Epithelial cell of esophagus (primary cell): ENCODE data around the gene EFCAB6.

ENCODE experiments used
- DNase-seq: peaks from one replicate; pipeline ENCODE4 v3.0.0; 2010; ENCODE audit warnings: low read depth
- H3K4me3 ChIP-seq: 2 replicates; pipeline ENCODE4 v1.5.1; 2011; ENCODE audit warnings: mild to moderate bottlenecking, low read length, control low read depth
- CTCF ChIP-seq: IDR thresholded peaks from 2 replicates; pipeline ENCODE4 v1.5.1; 2011; ENCODE audit warnings: low read depth, mild to moderate bottlenecking, low read length, control low read depth, inconsistent platforms; ENCODE audit not compliant: insufficient read depth; ENCODE audit errors: missing control alignments

The EFCAB6 gene

GRCh38 chr22:43743131-43743530 is 69.0 kb downstream of the EFCAB6 start:
- no peak overlapping the region for H3K4me3 ChIP-seq
- DNase-seq, result no peak
- TF ChIP-seq CTCF, result no peak

DNA sequence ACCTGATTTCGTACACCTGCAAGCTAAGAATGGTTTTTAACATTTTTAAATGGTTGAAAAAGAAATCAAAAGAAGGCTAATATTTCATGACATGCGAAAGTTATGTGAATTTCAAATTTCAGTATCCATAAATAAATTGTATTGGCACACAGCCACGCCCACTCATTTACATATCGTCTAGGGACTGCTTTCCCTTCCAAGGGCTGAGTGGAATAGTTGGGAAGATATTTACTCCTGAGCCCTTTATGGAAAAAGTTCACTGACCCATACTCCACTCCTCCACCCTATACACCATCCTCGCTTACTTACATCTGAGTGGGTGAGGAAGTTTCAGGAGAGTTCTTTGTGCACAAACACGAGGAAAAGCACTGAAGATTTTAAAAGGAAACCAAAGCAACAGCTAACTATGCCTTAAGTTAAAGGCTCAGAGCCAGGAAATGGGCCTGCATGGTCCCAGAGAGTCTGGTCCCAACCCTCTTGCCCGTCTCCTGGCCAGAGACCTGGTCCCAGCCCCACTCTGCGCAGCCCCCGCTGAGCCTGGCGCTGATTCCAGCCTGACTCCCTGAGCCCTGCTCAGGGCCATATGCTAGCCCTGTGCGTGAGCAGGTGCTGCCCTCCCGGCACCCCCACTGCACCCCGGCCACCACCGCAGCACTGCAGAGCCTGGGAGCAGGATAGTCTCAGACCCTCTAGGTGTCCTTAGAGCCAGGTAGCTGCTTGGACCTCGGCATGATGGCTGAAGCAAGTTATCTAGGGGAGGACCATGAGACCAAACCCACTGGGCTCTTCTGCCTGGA is 69.8 kb downstream of the EFCAB6 start:
- no peak for TF ChIP-seq CTCF
- H3K4me3 ChIP-seq, result no peak overlapping the region
- DNase-seq, result no peak

DNA sequence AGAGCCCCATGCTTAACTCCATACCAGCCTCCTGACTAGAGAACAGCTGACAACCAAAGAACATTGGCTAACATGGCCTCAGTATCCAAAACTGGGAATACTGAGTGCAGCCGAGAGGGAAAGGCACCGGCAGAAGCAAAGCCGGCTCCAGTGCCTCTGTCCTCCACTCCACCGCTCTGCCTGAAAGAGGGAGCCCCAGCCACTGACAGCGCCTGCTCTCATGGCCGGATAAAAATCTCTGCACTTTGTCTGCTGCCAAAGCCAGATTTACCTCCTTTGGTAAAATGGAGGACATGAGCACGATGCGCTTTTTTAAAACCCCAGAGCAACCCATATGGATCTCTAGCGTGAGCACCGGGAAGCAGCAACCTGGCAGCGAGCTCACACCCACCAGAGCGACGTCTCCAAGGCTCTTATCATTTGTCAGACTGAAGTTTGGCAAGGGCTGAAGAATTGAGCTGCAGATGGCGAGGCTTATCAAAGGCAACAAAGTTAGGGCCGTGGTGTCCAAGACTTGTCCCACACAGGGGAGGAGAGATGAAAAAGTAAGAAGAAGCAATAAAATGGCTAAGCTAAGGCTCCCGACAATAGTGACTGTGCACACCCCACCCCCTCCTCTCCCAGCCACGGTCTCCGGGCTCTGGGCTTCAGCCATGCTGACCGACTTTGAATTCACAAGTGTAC is 71.4 kb downstream of the EFCAB6 start:
- TF ChIP-seq CTCF, result no peak
- DNase-seq, result no peak
- no peak overlapping the region for H3K4me3 ChIP-seq

DNA sequence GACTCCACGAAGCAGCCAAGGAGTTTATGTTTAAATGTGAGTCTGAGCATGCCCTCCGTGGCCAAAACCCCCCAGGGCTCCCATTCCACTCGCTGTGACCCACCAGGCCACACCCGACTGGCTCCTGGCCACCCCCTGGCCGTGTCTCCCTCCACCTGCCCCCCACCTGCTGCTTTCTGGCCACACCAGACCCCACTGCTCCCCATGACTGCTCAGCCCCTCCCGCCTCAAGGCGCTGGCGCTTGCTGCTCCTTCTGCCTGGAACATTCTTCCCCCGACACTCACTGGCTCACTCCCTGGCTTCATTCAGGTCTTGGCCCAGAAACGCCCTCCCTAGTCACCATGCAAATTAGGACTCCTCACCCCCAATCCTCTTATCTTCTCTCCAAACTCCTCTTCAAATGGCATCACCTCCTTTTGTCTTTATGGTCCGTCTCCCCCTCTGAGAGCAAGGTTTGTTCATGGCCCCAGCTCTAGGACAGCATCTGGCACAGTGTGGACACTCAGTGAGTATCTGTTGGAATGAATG is 72.2 kb downstream of the EFCAB6 start:
- H3K4me3 ChIP-seq, result no peak overlapping the region
- no peak for DNase-seq
- TF ChIP-seq CTCF, result no peak

DNA sequence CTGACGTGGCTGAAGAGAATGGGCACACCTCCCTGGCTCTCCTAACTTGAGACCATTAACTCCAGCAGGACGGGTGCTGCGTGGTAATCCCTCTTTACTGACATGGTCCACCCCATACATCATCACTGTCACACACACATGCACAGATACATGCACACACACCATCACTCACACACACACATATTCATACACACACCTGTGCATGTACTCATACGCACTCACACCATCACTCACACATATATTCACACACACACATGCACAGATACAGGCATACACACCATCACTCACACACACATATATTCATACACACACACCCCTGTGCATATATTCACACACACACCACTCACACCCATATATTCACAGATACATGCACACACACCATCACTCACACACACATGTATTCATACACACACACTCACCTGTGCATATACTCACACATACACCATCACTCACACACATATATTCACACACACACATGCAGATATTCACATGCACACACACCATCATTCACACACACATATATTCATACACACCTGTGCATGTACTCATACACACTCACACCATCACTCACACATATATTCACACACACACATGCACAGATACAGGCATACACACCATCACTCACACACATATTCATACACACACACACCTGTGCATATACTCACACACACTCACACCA is 74.8 kb downstream of the EFCAB6 start:
- DNase-seq, result no peak
- TF ChIP-seq CTCF, result no peak
- H3K4me3 ChIP-seq, result no peak overlapping the region

GRCh38 chr22:43736651-43737050 is 75.5 kb downstream of the EFCAB6 start:
- no peak for DNase-seq
- TF ChIP-seq CTCF, result no peak

More at GRCh38 chr22:43736651-43737050, 75.5 kb downstream of the EFCAB6 start:
- no peak overlapping the region for H3K4me3 ChIP-seq
